22Rv1 (cell line): Measurements from ENCODE around the gene KCTD7.

Source experiments
- ZFX ChIP-seq: fragments of 450-650 bp; IDR thresholded peaks from 2 replicates; pipeline ENCODE4 v1.6.1; 2017; ENCODE audit warnings: antibody characterized with exemption, borderline replicate concordance
- TF ChIP-seq, protein P1 (sequence below): fragments of 450-650 bp; IDR thresholded peaks from 2 replicates; pipeline ENCODE4 v1.5.1; 2017; ENCODE audit warnings: mild to moderate bottlenecking

DNA sequence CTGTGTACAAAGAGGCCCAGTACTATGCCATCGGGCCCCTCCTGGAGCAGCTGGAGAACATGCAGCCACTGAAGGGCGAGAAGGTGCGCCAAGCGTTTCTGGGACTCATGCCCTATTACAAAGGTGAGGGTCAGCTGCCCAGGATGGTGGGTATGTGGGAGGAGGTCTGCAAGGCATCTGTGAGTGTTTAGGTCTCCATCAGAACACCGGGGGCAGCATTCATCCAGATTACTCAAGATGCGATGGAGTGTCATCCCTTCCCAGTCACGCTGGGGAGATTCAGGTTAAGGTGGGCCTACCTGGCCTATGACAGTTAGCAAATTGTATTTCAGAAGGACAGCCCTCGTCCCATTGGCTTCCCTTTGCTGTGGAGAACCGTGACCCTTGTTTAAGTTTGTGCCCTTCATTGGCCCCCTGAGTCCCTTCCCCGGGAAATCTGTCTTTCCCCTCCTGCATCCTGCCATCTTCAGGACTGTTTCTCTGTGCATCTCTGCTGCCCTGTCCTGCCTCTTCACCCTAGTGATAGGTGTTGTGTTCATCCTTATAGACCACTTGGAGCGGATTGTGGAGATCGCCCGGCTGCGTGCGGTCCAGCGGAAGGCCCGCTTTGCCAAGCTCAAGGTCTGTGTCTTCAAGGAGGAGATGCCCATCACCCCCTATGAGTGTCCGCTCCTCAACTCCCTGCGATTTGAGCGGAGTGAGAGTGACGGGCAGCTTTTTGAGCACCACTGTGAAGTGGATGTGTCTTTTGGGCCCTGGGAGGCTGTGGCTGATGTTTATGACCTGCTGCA is 9.8 kb downstream of the KCTD7 start:
- TF ChIP-seq, protein P1, sequence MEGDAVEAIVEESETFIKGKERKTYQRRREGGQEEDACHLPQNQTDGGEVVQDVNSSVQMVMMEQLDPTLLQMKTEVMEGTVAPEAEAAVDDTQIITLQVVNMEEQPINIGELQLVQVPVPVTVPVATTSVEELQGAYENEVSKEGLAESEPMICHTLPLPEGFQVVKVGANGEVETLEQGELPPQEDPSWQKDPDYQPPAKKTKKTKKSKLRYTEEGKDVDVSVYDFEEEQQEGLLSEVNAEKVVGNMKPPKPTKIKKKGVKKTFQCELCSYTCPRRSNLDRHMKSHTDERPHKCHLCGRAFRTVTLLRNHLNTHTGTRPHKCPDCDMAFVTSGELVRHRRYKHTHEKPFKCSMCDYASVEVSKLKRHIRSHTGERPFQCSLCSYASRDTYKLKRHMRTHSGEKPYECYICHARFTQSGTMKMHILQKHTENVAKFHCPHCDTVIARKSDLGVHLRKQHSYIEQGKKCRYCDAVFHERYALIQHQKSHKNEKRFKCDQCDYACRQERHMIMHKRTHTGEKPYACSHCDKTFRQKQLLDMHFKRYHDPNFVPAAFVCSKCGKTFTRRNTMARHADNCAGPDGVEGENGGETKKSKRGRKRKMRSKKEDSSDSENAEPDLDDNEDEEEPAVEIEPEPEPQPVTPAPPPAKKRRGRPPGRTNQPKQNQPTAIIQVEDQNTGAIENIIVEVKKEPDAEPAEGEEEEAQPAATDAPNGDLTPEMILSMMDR: no peak
- no peak for TF ChIP-seq ZFX
